ENCODE data around the gene HSPA12B. TPM values are rescaled to one million over a fixed set of nuclear protein-coding genes. Genes with fewer than 3 reads are reported as not detected.
A peak's percentile ranks its signal among the peaks of the same experiment; 100 is the strongest.

HSPA12B gene
- total and polyA plus RNA-seq, 2 of the 8 experiments (the other 6 are each of a cell fraction or from before 2014, with no cell fraction given), result 2.2 to 4.3 TPM

DNA sequence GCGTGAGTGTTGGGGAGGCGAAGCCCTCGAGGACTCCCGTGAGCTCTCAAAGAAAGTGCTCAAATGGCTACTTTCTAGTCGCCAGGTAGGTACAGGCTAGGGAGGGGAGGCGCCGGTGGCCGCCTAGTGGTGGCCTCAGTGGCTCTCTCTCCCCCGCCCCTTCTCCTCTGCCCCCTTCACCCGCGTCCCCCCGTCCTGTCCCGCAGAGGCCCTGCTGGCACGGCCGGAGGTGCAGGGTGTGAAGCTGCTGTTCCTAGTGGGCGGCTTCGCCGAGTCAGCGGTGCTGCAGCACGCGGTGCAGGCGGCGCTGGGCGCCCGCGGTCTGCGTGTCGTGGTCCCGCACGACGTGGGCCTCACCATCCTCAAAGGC is 18.8 kb downstream of the HSPA12B start:
- DNase-seq (ENCODE audit: low read depth in 1 of 2, low spot score in 2 of 2) (no peak), FAIRE-seq (no peak)
- no peak overlapping the region; the same call in 1 of the 2 replicates for H3K18ac ChIP-seq (ENCODE audit: extremely low read depth, low read length)
- no peak overlapping the region for H3K9ac ChIP-seq (replicated peaks in 1 of 4; ENCODE audit: extremely low read depth in 1 of 4, low read depth in 3 of 4, low read length in 3 of 4)
- H2AK5ac ChIP-seq (ENCODE audit: low read depth, low read length), result no peak overlapping the region
- H3K4me1 ChIP-seq (replicated peaks in 1 of 4; ENCODE audit: control insufficient read depth in 3 of 4, insufficient read depth in 4 of 4, low read length in 3 of 4), result peaks cover 0 to 17% (median 4%) of the 10 kb centered on the region in 4 experiments; a peak in 5 of 7 replicates
- no peak overlapping the region for H2AFZ ChIP-seq (ENCODE audit: low read length)
- peaks cover 6 to 24% of the 10 kb centered on the region in 2 experiments for H4K20me1 ChIP-seq (replicated peaks in 1 of 2; ENCODE audit: control insufficient read depth in 1 of 2, insufficient read depth in 2 of 2, low read length in 2 of 2)
- TF ChIP-seq SIX5 (IDR thresholded peaks at IDR 0.05; ENCODE audit: low read depth, low read length) (no peak), CTBP2 (IDR thresholded peaks at IDR 0.05; ENCODE audit: borderline replicate concordance, insufficient read depth, insufficient read length, low read length) (peak; percentile 18), CTCF (IDR thresholded peaks at IDR 0.05; ENCODE audit: control extremely low read depth in 1 of 3, insufficient read depth in 1 of 3, low read depth in 1 of 3, low read length in 3 of 3) (peak; percentile 19 to 45 (median 37); a peak in 3 of 4 replicates)
- TF ChIP-seq, protein P1, sequence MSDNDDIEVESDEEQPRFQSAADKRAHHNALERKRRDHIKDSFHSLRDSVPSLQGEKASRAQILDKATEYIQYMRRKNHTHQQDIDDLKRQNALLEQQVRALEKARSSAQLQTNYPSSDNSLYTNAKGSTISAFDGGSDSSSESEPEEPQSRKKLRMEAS (IDR thresholded peaks at IDR 0.05), result peak; percentile 32; the same call in 1 of the 2 replicates
- CTCF ChIA-PET (ENCODE audit: partially characterized antibody), result interaction anchor here (0.6 to 18.6 kb wide), 27 partner anchors 12 to 334 kb away, joined by 3 to 308 read pairs (median 6); partner anchors contain the start of genes ADAM33, ADISSP, AP5S1 and HSPA12B
- no peaks in the 10 kb centered on the region for H3K9me3 ChIP-seq (ENCODE audit: insufficient read depth in 2 of 2, low read depth in 1 of 2, low read length in 1 of 2)
- no peaks in the 10 kb centered on the region for H3K79me2 ChIP-seq (ENCODE audit: control insufficient read depth in 1 of 2, insufficient read depth in 2 of 2, low read length in 2 of 2)
- H3K4ac ChIP-seq (replicated peaks; ENCODE audit: insufficient read length, low read depth, low read length), result no peak overlapping the region
- H2BK5ac ChIP-seq (ENCODE audit: low read depth, low read length), result no peak overlapping the region
- no peaks in the 10 kb centered on the region; the same call in 1 of the 2 replicates for H3K79me1 ChIP-seq (ENCODE audit: low read depth, low read length)
- H3K4me3 ChIP-seq (ENCODE audit: extremely low read depth in 1 of 4, insufficient read depth in 2 of 4, low read depth in 3 of 4, low read length in 4 of 4), result peak overlapping the region; percentile 8 to 50 (median 33); a peak in 6 of 8 replicates
- H4K8ac ChIP-seq (ENCODE audit: extremely low read depth, insufficient read depth, low read length), result peak overlapping the region; percentile 81; the same call in 1 of the 2 replicates
- no peak overlapping the region for H3K56ac ChIP-seq (replicated peaks; ENCODE audit: insufficient read length, low read depth, low read length)
- H3K23ac ChIP-seq (ENCODE audit: insufficient read length), result no peak overlapping the region
- peaks cover 19% of the 10 kb centered on the region for H3K23me2 ChIP-seq (ENCODE audit: low read depth, low read length)
- H2BK20ac ChIP-seq (ENCODE audit: low read length), result no peak overlapping the region
- POLR2A ChIA-PET (ENCODE audit: partially characterized antibody), result interaction anchor here (0.9 to 3.7 kb wide), 17 partner anchors 9 to 74 kb away, joined by 3 to 17 read pairs (median 4); partner anchors contain the start of gene ADISSP
- H3K36me3 ChIP-seq (ENCODE audit: control insufficient read depth in 2 of 4, insufficient read depth in 4 of 4, low read length in 3 of 4), result no peaks in the 10 kb centered on the region; a peak in 2 of 8 replicates
- no peak overlapping the region for H4K5ac ChIP-seq (ENCODE audit: insufficient read length, low read depth, low read length)
- peak overlapping the region; percentile 51 to 89 for H3K4me2 ChIP-seq (ENCODE audit: insufficient read depth in 1 of 2, low read depth in 2 of 2, low read length in 2 of 2)
- no peak overlapping the region for H2BK120ac ChIP-seq (replicated peaks; ENCODE audit: low read depth, low read length)
- H3K14ac ChIP-seq (ENCODE audit: insufficient read length), result no peak overlapping the region
- peaks cover 4 to 22% (median 18%) of the 10 kb centered on the region in 4 experiments for H3K27me3 ChIP-seq (replicated peaks in 1 of 4; ENCODE audit: control insufficient read depth in 3 of 4, extremely low read depth in 1 of 4, insufficient read depth in 3 of 4, low read length in 3 of 4)
- H2BK12ac ChIP-seq (ENCODE audit: low read depth, low read length), result peak overlapping the region; percentile 33; the same call in 1 of the 2 replicates
- 51% methylated on average over 27 of the region's 31 CpGs; no CpG with 5 or more reads in 1 of the 2 experiments for WGBS, 2 experiments (ENCODE audit: extremely low coverage in 1 of 2, insufficient coverage in 1 of 2, insufficient read length in 1 of 2, insufficient replicate concordance in 2 of 2, low coverage in 1 of 2, low lambda C conversion rate in 2 of 2, missing lambda C conversion rate in 1 of 2)
- no peak overlapping the region for H3K27ac ChIP-seq (ENCODE audit: low read depth, low read length)
- H2BK15ac ChIP-seq (ENCODE audit: low read length), result peak overlapping the region; percentile 66
- H4K91ac ChIP-seq (replicated peaks; ENCODE audit: insufficient read length, low read length), result no peak overlapping the region

Measured in H1 (cell line).